Medulla oblongata (tissue), 1 donor: Measurements from ENCODE around the gene NKAPL.

Source experiments
- DNase-seq: peaks from one replicate; pipeline ENCODE4 v3.0.0-alpha.2; 2015; ENCODE audit errors: extremely low spot score

Gene NKAPL

DNA sequence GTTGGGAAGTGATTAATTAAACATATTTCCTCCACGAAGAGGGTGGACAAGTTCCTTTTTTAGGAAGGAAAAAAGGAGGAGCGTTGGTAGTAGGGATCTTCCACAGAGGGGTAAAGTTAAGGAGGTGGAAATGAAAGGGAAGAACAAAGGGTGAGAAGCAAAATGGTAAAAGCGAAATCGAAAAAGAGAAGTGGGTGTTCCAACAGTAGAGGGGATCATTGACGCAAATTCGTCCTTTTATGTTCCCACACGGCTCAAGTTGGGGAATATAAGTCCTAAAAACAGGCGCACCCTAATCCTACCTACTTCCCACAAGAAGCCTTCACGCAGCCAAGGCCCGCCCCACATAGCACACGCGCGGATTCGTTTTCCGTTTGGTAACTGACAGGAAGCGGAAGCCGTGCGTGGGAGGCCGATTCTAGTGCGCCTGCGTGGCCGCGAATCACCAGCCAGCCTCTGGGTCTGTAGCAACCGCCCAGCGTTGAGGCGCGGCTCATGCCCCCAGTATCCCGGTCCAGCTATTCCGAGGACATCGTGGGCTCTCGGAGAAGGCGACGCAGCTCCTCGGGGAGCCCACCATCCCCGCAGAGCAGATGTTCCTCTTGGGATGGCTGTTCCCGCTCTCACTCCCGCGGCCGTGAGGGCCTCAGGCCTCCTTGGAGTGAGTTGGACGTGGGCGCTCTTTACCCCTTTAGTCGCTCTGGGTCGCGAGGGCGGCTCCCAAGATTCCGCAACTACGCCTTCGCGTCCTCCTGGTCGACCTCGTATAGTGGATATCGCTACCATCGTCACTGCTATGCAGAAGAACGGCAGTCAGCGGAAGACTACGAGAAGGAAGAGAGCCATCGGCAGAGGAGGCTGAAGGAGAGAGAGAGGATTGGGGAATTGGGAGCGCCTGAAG, at the start of gene NKAPL:
Gene NKAPL, plus strand, starts transcription at position 421 of the 901 bp plus-strand sequence. Its CDS starts 75 bp downstream, at position 496.
- peak; percentile 79 for DNase-seq

DNA sequence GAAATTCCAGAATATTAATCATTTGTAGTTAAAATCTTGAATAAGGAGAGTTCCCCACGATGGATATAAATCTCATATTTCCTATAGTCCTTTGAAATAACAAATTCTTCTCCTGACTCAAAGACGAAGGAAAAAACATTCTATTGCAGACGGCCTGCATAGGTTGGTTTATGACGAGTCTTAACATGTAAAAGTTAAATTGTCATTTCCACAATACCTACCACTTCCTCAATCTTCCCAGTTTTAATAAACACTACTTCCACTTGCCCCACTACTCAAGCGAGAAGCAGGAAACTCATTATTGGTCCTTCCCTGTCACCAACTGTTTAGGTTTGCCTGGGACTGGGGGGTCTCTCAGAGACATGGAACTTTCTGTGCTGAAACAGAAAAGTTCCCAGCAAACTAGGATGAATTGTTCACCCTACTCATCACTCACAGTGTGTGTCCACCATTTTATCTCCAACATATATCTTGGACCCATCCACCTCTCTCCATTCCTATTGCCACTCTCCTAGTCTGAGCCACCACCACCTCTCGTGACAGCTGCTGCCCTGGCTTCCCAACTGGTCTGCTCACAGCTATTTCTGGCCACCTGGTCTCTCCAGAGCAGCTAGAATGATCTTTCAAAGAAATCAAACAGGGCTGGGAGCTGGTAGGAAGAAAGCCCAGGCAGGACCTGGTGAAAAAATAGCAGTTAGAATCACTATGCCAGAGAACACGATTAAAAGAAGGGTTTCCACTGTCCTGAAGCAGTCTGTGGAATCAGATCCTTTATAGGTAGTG, 49.2 kb upstream of the NKAPL start:
- no peak for DNase-seq

DNA sequence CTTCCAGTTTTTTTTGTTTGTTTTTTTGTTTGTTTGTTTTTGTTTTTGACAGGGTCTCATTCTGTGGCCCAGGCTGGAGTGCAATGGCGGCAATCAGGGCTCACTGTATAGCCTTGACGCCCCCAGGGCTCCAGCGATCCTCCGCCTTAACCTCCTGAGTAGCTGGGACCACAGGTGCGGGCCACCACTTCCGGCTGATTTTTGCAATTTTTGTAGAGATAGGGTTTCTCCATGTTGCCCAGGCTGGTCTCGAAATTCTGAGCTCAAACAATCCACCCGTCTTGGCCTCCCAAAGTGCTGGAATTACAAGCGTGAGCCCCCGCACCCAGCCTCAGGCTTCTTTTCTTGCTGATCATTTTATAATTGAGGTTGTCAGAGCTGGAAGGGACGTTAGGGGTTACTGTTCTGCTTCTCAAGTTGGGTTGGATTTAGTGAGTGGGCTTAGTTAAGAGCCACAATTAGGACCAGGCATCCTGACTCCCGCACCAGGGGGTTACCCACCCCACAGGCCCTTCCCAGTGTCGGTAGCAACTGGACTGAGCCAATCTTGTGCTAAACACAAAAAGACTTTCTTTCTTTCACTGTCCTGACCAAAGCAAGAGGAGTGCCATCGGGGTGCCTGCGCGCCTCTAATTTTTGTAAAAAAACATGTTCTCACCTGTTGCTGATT, 47.1 kb upstream of the NKAPL start:
- no peak for DNase-seq

DNA sequence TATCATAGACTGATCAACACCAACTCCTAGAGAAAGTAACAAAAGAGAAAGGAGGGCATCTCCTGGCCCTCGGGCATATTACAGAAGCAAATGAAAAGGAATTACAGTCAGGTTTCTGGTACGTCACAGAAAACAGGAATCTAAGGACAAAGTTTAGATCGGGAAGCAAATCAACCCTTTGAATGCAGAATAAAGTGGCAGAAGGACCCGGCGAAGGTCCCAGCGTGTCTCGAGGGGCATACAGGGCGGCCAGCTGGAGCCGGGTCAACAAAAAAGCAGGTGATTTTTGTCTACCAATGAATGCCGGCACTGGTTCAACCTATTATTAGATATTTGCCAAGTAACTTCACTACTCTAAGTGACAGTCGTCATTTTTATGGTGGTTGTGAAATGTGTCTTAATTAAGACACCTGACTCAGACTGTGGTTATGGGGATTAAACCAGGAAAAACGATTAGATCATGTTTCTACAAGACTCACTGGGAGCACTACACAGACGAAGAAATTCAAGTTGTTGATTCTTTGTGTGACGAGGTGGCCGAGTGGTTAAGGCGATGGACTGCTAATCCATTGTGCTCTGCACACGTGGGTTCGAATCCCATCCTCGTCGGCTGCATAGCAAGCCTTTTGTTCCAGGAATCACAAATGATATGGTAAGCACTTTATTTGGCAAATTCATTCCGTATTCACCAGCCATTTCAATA, 46.4 kb upstream of the NKAPL start:
- peak; percentile 22 for DNase-seq

DNA sequence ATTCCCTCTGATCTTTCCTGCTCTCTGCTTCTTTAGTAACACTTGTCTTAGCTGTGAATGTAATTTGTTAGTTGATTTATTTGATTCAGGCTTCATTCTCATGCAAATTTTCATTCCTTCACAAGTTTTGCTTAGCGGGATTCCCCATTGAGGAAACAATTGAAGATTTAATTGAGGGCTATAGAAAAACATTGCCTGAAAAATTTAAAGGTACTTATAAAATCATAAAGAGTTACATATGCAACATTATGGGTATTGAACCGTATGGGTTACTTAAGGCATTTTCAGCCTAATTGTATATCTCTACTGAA, 45.9 kb upstream of the NKAPL start:
- DNase-seq = no peak

DNA sequence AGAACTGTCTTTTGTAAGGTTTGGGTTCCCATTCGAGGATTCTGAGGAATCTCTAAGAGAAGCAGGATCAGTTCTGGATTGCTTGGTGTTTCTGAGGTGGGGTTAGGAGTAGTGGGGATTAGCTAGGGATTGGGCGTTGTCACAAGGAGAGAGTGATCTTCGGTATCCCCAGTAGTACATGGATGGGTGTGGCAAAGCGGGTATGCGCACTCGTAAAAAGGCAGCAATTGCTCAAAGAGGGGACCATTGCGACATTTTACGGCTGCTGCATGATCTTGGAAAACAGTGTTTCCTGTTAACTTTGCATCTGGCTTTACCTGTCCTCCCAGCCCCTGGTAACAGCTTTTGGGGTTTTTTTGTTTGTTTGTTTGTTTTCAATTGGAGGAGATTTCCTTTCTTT, 43.7 kb upstream of the NKAPL start:
- DNase-seq = no peak

DNA sequence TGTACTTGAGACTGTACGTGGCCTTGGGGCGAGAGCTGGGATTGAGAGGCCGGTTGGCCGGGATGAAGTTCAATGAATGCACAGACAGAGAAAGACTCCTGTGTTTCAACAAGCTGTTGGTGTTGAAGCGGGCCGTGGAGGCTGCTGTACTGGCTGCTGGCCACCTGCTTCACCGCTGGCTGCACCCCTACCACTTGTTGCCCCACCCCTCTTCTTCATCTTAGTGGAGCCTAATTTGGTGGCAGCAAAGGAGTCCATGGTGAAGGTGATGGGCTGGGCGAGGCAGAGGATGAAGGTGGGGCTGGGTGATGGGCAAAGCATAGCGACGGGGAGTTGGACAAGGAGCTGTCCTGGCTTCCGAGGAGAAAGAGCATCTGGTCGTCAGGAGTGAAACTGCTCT, 41.2 kb upstream of the NKAPL start:
- DNase-seq = no peak

DNA sequence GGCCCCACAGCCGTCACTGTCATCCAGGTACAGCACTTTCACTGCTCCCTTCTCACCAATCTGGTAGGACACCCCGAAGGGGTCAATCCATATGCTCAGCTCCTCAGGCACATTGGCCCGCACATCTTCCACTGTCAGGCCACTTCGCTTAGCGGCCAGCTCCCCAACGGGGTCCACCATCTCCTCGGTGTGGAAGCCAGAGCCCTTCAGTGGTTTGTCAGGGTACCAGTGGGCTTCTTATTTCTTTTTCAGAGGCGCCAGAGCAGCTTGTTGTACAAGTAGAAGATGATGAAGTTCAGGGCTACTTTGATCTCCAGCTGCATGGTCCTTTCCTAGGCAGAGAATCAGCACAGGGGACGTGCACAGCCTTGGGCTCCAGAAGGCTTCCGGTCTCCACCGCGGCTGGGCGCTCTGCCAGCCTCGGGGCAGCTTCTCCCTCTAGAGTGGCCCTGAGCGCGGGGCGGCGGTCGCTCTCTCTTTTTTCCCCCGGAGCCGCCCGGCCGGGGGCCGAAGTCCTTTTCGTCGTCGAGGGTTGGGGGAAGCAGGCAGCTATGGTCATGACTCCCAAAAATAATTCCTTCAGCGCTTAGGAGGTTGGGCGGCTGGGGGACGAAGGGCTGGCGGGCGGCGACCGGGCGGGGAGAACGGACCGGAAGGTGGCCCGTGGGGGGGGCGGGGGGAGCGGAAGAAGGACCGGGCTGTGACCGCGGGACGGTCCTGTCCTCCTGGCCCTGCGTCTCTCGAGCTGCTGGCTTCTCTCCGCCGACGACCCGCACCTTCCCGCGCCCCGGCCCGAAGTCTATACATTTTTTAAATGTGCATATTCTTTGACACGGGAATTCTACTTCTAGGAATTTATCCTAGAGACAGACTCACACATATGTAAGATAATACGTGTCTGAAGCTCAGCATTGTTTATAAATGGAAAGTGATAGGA, 40.5 kb upstream of the NKAPL start:
- DNase-seq = peak; percentile 74

DNA sequence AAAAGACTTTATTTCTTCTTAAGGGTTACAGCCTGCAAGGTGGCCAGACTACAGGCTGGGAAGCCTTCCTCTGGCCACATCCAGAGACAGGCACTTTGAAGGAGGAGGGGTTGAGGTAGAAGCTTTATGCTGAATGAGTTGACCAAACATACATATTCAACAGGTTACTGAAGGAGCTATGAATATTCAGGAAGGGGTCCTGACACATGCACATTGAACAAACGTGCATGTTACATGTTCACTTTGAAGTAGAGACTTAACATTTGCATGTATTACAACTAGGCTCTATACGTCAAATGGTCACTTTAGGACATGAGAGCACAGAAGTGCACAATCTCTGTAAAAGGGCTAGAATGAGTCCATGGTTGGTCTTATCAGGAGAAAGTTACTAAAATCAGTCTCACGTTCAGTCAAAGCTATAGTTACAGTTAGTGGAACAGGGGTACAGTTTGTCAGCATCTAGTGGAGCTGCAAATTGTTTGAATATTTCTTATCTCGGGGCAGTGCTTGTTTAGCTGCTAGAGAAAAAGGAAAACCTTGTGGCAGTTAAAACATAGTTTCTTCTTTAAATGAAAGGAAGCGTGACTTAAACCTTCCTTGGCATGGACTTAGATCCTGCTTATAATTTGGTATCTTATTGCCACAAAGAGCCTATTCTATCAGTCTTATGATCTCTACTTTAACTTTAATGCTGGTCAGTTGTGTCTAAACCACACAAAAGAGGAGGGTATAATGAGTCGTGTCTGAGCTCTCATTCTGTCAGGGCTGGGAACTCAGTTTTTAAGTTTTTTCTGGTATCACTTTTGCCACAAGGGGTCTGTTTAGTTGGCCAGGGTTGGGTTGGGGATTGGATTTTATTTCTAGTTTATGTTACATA, 38.6 kb upstream of the NKAPL start:
- no peak for DNase-seq

DNA sequence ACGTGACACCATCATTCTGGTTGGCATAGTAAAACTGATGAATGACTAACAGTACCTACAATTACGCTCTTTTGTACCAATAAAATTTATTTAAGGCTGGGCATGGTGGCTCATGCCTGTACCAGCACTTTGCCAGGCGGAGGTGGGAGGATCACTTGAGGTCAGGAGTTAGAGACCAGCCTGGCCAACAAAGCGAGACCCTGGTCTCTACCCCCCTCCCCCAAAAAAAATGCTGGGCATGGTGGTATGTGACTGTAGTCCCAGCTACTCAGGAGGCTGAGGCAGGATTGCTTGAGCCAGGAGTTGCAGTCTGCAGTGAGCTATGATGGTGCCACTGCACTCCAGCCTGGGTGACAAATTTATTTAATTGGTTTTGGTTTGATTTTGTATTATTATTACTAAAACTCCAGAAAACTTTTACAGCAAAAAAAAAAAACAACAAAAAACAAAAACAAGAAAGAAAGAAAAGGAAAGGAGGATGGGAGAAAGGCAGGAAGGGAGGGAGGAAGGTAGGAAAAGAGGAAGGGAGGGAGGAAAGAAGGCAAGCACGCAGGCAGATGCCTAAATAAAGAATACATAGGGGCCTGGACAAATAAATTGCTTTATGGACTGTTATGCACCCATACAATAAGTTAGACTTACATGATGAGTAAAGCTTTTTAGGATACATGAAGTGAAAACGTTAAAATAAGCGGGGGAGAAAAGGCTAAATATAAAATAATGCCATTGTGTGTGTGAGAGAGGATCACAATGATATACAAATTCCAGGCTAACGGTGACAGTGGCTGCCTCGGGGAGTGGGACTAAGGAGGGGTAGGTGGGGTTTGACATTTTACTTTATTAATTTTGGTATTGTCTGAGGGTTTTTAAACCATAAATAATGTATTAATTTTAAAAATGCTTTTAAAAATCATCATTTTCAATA, 34.7 kb upstream of the NKAPL start:
- no peak for DNase-seq

DNA sequence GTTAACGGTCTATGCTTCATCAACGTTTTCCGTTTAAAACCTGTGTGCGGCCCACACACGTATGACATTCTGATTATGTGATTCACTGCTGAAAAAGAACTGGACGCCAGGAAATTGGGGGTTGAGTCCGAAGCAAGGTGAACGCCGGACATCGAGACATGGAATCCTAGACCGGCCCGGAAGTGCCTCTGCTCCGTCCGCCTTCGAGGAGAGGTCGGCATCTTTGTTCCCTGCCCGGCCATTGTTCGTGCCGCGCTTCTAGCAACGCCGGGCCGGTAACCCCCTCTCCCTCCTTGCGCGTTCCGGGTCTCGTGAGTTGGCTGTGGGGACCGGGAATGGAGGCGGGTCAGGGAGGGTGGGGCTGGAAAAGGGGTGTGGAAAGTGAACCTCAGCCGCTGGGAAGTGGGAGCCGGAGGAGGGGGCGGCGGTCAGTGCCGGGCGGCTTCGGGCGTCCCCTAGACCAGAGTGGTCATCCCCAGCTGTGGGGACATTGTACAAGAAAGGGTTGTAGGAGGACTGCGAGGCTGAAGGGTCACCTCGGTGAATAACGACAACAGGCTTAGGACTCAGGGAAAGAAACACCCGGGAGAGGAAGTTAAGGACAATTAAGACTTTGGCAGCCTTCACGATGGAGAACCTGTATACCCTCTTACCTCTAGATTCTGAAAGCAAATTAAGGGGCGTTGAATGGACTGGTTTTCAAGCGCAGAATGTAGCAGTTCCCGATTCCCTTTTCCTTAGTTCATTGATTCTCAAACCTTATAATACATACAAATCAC, 33.9 kb upstream of the NKAPL start, which contains the start of gene ZSCAN9:
Gene ZSCAN9, plus strand, starts transcription at position 220 of the 779 bp plus-strand sequence. CDS start 1,810 bp downstream, outside the sequence.
- peak; percentile 73 for DNase-seq

DNA sequence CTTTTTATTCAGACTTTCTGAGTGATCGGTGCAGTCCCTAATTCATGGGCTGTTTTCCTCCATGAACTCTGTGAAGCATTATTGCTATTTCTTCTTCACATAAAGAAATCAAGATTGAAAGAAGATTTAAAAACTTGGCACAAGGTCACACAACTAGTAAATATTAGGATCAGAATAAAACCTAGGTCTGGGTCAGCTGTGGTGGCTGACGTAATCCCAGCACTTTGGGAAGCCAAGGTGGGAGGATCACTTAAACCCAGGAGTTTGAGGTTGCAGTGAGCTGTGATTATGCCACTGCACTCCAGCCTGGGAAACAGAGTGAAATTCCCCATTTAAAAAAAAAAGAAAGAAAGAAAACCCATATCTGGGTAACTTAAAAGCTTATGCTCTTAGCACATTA, 32.6 kb upstream of the NKAPL start:
- no peak for DNase-seq

DNA sequence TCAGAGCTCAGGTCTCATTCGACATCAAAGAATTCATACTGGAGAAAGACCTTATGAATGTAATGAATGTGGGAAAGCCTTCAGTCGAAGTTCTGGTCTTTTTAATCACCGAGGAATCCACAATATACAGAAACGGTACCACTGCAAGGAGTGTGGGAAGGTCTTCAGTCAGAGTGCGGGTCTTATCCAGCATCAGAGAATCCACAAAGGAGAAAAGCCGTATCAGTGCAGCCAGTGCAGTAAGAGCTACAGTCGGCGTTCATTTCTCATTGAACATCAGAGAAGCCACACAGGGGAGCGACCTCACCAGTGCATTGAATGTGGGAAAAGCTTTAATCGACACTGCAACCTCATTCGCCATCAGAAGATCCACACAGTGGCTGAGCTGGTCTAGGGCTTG, 26.3 kb upstream of the NKAPL start:
- DNase-seq = no peak

DNA sequence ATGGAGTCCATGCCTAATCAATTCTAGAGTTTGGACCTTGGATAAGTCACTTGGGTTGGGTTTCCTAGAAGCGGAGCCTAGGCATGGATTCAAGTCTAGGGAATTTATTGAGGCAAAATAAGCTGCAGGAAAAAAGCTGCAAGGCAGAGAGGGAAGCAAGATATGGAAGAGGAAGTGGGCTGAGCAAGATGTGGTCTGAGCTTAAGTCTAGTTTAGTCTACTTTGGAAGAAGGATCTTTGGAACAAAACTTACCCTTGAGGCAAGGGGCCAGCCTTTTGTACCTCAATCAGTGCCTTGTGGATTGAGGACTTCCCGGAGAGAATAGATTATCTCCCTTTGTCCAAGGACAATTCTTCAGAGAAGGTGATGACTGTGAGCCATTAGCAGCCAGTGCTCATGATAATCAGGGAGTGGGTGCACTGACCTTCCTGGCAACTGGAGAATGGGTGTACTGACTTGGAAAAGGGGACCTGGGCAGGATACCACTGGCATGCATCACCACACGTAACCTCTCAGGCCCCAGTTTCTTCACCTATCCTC, 23.1 kb upstream of the NKAPL start:
- DNase-seq = no peak

DNA sequence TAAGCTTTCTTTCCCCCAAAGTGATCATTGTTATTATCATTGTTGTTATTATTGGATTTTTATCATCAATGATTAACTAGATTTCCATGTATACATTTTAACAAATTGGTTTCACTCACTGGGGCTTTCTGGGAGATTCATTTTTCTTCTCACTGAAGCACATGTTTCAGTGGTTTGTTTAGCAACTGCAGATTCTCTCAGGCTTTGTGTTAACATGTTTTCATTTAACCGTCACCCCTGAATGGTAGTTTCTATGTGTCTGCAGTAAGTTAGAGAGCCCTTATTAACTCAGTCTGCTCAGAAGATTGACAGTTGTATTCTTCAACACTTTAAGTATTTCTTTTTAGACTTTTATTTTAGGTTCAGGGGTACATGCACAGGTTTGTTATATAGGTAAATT, 19.5 kb upstream of the NKAPL start:
- no peak for DNase-seq

DNA sequence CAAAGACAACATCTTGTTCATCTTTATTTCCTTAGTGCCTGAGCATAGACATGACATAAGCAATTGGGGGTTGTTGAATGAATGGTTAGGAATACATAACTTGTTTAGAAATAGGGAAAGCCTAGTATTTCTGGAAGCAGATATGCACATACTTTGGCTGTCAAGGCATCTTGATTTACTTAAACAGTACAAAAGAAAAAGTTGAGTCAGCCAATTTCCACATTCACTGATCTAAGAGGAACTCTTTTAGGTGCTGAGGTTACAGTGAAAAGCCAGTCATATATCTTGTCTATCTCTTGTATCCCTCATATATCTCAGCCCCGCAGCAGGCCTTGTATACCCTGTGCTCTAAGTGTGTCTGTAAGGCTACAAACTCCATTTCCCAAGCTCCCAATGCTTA, 18.6 kb upstream of the NKAPL start:
- DNase-seq = no peak

DNA sequence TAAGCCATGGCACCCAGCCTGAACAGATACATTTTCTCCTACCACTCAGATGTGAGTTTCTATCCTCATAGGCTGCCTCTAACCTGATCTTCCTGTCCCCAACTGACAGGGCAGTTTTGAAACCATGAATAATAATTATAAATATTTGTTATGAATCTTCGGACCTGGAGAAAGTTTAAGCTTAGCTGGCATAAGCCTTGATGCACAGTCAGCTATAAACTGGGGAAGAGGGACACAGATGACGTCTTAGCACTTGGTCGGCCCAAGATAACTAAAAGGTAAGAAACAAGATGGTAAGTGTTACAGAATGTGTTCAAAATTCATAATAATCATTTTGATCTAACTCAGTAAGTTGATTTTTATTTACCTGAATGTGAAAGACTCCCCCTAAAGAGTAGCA, 15.2 kb upstream of the NKAPL start:
- no peak for DNase-seq
